Stimulated activated CD8-positive, alpha-beta memory T cell treated with anti-CD3 and anti-CD28 coated beads, Interleukin-15, amount 100 ng/mL, for 24 hours (primary cell): ENCODE results near the gene RALA.
"Not testable (repeated sequence)": the region's sequence is repeated elsewhere in the genome, so short reads cannot be mapped to it uniquely, and the experiment has no call there.

Experiments
- DNase-seq: peaks from one replicate; pipeline ENCODE4 v3.0.0-alpha.2; 2020; ENCODE audit warnings: low read depth

The RALA gene

DNA sequence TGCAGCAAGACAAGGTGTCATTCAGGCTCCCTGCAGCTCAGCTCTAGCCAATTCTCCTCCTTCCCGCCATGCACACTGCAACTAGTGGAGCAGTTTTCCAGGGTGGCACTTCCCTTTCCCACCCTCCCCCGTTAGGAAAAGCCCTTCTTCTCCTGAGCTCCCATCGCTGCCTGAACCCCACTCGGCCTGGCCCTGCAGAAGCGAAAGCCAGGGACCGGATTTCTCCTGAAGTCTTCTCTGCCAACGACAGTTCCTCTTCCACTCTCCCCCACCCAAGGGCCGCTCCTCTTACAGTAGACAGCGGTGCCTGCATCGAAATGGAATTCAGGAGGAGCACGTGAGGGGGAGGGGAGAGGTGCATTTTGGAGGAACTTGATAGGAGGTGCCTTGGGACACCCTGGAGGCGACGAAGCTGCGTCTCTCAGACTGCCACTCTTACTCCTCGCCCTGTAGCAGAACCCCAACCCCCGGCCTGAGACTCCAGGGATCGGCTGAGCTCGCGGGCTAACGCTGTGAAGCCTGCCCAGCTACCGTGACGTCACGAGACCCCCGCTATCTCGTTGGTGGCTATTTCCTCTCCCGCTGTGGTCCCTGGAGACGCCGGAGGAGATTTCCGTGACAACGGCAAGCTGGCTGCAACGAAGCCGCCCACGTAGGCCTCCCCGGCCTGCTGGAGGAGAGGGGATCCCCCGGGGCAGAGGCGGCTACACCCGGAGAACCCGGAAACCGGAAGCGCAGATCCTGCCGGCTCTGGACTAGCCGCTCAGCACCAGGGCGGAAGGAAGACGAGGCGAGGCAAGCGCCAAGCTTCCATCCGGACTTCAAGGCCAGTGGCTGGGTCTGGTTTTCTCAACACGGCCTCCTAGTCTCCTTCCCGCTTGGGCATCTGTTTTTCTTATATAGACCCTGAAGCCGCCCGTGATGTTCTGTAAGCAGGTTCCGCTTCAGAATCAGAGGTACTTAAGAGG lies 109.7 kb downstream of the RALA start:
- peak; percentile 93 for DNase-seq

DNA sequence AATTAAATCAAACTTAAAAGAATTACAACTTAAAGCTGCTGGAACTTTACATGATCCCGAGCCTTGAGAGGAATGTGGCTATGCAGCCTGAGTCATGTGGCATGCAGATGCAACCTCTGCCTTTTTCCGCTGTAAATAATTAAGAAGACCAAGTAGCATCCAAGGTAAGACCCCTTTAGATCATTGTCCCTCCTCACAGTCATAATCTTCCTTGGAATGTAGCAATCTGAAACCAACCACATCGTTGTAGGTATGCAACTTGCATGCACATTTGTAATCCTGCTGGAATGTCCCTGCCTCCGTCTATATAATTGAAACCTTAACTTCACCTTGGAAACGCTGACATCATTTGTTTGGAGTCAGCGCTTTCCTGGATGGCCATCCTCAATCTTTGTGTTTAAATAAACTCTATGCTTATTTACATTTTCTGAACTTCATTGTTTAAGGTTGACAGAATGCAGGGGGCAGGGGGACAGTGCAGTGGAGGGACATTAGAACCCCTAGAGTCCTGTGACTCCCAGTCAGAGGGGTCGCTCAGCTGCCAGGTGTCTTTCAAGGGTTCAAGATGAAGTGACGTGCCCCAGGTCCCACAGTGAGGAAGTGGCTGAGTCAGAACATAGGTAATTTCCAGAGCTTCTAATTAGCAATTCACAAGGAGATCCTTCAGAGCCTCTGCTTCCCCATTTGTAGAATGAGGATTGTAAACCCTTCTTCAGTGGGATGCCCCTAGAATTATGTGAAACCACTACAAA lies 110.7 kb downstream of the RALA start:
- DNase-seq, result no peak

DNA sequence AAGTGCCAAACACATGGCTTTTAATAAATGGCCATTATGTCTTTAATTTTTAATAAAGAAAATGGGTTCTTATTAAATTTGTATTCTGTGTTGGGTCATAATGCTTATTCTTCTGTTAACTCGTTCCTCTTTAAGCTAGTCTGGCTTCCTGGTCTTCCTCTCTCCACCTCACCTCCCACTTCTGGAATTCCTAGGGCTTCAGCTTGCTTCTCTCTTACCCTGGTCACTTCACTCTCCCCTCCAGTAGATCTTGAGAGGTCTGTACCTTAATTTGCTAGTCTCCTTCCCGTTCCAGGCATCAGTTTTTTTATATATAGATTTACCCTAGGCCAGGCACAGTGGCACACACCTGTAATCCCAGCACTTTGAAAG lies 111.2 kb downstream of the RALA start:
- DNase-seq, result no peak

DNA sequence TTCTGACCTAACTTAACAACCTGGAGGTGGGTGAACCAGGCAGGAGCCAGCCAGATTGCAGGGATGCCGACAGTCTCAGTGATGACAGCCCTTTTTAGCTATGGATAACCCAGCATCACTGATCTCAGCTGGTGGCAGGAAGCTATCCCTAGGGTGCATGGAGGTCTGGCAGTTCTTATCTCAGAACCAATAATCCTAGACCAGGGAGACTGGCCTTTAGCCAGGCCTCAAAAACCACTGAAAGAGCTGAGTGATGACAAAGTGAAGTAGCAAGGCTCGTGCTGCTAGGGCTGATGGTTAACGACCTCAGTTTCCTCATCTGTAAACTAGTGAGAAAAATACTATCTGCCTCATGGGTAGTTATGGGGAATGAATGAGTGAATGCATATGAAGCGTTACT lies 112.5 kb downstream of the RALA start:
- no peak for DNase-seq

DNA sequence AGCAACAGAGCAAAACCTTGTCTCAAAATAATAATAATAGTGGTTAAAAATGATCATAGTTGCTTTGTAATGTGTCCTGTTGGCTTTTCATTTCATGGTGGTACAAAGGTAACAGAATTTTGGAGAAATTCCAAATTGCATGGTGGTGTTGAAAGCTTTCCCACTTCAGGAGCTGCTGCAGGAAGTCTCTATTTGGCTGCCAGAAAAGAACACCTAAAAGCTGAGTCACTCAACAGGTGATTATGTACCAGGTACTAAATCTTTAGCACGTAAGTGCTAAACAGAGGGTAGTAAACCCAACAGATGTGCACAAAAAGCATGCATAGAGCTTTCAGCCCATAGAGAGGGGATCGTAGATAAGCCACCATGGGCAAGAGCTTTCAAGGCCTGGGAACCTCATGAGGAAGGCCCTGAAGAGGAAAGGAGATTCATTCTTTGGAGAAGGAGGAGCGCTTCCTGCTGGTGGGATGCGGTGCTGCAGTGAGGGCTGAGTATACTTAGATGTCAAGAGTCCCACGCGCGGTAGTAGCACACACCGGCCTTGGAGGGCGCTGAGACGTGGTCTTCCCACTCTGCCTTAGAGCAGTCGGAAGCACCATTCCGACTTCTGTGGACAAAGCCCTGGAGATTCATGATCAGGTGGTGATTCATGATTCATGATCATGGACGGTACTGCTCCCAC lies 118.7 kb downstream of the RALA start:
- no peak for DNase-seq

DNA sequence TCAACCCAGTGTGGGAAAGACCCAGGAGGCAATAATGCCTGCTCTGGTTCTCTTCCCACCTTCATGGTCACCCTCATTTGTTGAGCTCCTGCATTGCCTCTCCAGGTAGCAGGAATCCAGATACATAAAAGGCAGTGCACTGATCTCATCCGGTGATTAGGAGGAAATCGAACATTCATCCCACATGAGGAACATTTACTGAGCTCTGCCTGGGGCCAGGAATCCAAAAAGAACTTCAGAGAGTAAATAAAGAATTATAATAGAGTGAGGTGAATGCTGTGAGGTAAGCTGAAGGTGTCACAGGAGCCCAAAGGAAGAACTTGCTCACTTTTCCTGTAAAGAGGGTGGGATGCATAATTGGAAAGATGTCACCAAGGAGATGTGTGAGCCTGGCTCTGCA lies 121.2 kb downstream of the RALA start:
- DNase-seq, result no peak

DNA sequence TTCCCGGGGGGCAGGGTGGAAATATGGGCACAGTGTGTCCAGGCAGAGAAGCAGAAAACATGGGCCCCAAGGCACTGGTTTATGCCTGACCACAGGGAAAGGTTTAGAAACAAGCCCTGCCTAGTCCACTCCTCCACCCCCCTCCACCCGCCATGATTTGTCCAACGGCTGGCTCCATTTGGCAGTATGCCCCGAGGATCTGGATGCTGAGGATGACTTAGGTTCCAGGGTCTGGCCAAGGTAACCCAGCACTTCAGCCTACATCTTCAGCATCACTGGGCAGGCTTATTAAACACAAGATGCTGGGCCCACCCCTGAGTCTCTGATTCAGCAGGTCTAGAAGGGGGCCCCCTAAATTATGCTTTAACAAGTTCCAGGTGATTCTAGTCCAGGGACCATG lies 121.9 kb downstream of the RALA start:
- no peak for DNase-seq

DNA sequence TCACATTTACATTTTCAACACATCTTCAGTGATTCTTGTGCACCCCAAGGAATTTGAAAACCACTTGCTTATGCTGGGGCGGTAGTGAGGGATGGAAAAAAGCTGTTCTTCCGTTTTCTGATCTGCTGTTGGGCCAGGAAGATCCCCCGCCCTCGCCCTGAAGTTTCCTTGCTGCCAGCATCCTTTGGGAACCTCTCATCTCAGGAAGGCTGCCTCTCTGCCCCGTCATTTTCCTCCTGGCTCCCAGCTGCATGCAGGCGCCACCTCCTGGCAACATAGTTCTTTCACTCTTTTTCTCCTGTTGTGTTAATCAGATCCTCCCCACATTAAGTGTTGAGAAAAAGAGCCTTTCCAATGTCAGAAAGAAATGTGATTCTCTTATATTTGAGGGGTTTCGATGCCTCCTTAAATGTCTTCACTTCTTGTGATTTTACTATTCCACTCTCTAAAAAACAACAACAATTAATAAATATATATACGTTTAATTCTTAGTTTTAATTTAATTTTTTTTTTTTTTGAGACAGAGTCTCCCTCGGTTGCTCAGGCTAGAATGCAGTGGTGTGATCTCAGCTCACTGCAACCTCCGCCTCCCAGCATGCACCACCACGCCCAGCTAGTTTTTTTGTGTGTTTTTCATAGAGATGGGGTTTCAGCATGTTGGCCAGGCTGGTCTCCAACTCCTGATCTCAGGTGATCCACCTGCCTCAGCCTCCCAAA lies 122.9 kb downstream of the RALA start:
- DNase-seq, result no peak

DNA sequence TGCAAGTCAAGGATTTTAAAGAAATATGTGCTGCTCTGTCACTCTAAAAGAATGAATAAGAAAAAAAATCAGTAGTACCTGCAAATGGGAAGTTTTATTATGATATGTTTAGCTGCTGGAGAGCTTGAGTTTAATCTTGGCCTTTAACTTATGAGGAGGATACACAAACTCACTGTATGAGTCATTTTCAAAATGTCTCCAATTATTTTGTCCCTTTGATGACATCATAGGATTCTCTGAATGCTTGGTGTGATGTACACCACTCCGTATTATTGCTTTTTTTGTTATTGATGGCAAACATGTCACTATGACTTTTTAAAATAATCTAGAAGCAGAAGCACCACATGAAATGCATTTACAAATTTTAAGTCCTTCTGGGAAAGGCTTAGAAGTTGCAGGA lies 125.8 kb downstream of the RALA start:
- no peak for DNase-seq

DNA sequence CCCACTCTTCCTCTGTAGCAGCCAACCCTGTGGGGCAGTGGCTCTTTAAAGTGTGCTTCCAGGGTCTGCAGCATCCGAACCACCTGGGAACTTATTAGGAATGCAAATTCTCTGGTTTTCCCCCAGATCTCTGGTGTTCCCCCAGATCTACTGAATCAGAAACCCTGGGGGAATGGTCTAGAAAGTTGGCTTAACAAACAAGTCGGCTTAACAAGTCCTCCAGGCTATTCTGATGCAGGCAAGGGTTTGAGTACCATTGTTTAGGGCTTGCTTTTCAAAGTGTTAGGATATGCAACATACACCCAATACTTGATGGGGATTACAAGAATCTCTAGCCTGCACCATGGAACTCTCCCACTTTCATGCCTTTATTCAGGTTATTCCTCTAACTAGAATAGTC lies 126.3 kb downstream of the RALA start:
- DNase-seq, result no peak

DNA sequence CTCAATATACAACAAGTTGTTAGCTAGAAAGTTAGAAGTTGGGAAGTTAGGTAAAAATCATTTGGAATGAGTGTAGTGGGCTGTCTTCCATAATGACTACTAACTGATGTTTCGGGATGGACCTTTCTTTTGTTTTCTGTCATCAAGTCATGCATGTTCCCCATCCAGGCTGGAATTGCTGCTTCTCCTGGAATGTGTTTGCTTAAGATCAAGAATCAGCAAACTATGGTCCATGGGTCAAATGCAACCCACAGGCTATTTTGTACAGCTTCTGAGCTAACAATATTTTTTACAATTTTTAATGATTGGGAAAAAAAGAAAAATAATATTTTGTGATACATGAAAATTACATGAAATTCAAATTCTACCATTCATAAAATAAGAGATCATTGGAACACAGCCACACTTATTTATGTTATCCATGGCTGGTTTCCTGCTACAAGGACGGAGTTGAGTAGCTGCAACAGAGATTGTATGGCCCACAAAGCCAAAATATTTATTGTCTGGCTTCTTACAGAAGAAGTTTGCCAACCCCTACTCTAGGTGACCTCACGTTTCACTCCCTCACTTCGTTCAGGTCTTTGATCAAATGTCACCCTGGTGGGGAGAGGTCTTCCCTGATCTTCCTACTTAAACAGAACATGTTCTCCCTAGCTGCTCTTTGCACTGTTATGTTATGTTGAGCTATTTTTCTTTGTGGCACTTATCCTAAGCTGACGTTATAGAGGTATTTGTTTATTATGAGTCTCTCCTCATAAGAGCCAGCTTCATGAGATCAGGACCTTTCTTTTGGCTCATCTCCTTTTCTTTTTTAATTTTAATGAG lies 127.1 kb downstream of the RALA start:
- no peak for DNase-seq

DNA sequence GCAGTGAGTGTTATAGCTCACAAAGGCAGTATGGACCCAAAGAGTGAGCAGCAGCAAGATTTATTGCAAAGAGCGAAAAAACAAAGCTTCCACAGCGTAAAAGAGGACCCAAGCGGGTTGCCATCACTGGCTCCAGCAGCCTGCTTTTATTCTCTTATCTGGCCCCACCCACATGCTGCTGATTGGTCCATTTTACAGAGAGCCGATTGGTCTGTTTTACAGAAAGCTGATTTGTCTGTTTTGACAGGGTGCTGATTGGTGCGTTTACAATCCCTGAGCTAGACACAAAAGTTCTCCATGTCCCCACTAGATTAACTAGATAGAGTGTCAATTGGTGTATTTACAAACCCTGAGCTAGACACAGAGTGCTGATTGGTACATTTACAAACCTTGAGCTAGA lies 129.9 kb downstream of the RALA start:
- DNase-seq, result not testable (repeated sequence)

DNA sequence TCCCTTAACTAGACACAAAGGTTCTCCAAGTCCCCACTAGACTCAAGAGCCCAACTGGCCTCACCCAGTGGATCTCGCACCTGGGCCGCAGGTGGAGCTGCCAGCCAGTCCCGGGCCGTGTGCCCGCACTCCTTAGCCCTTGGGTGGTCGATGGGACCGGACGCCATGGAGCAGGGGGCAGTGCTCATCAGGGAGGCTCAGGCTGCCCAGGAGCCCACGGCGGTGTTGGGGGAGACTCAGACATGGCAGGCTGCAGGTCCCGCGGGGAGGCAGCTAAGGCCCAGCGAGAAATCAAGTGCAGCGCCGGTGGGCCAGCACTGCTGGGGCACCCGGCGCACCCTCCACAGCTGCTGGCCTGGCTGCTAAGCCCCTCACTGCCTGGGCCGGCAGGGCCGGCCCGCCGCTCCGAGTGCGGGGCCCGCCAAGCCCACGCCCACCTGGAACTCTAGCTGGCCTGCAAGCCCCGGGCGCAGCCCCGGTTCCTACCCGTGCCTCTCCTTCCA lies 130.5 kb downstream of the RALA start:
- DNase-seq, result no peak

DNA sequence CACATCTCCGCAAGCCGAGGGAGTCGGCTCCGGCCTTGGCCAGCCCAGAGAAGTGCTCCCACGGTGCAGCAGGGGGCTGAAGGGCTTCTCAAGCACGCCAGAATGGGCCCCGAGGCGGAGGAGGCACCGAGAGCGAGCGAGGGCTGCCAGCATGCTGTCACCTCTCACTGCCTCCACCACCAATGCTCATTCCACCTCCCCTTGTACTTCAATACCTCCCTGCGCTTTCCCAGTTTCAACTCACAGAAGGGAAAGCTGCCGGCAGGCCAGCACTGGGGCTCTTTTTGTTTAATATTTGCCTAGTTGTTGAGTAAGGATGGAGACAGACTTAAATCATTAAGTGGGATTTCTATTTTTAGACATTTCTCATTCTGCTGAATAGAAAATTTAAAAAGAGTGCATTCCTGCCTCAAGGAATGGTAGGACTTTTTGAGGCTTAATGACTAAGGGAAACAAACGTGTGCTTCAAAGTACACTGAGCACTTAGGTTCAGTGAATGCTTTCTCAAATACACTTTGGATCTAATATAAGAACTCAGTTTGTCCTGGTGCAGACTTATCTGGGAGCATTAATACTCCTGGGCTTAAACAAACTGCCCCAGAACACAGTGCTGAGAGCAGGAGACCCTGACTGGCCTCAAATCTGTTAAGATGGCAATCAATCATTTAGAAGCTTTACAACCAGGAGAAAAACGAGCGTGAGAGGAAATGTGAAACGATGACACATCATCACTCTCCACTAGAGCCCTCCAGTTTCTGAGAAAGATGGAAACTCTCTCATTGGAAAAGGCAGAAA lies 131.2 kb downstream of the RALA start:
- no peak for DNase-seq

DNA sequence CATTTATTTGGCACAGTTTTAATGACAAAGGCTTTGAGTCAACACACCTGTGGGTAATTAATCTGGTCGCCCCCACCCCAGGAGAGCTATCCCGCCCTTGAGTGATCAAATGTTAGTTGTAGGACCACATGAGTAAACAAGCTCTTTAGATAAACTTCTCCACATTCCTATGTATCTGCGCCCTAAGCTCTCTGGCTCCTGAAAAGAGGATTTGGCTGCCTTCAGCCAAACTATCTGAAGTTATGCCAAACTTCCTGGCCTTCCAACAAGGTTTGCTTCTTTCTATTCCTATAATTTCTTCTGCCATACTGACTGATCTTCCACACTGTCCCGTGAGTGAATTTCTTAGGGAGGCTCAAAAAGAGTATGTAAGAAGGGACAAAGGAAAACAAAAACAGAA lies 134.2 kb downstream of the RALA start:
- no peak for DNase-seq
